NCI-H2029 treated with DMSO at 0.1 percent for 48 hours (cell line): Measurements from ENCODE around the gene TSACC.
"Not testable (repeated sequence)": the region's sequence is repeated elsewhere in the genome, so short reads cannot be mapped to it uniquely, and the experiment has no call there.

Experiments used
- DNase-seq: peaks from one replicate; lab custom pipeline; 2025; lab: John Stamatoyannopoulos, UW

Gene TSACC

DNA sequence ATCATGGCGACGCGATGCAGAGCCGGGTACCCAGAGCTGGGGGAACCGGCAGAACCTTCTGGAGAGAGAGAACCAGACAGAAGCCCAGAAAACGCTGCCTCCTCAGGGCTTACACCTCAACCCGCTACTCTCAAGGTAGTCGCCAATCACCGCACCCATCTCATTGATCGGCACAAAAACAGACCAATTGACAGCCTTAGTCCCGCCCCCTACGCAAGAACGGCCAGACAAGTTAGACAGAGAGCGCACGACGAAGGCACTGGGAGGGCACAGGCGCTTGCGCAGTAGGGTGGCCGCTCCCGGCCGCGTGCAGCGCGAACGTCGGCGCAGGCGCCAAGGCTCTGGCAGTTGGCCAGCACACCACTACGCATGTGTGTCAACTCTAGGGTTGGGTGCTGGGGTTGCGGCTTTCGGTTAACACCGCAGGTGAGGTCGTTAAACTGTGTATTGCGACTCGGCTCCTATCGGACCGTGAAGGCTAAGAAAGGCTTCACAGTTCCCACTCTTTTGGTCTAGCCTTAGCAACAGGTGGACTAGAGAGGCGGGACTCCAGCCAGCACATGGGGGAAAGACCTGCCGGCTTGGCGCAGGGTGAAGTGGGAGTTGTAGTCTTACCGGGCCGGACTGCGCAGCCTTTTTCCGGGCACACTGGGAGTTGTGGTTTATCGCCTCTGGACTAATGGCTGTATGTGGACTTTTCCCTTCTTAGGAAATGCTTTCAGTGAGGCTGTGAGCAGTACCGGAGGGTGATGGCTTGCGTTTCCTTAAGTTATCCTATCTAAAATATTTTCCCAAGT lies at the start of gene TSACC, which contains the start of gene CCT3:
TSACC (plus strand) TSS at position 347 of the 797 bp plus-strand sequence. CDS start 1,232 bp downstream, outside the sequence.
CCT3 (minus strand) TSS at position 113 of the 797 bp plus-strand sequence; CDS start at position 5, 108 bp downstream.
- DNase-seq, result peak; percentile 98

DNA sequence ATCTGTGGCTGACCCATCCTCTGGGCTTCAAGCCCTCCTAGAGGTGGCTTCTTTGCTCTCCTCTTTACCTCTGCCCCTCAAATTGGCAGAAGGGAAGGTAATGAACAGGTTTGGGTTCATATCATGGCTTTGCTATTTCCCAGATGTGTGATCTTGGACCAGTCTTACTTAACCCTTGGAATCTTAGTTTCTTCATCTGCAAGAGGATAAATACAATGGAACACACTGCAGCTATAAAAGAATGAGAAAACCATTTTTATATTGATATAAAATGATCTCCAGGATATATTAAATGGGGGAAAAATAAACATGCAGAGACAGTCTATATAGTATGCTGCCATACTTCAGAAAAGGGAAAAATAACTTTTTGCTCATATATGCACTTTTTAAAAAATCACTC lies 48.5 kb upstream of the TSACC start:
- DNase-seq, result no peak

DNA sequence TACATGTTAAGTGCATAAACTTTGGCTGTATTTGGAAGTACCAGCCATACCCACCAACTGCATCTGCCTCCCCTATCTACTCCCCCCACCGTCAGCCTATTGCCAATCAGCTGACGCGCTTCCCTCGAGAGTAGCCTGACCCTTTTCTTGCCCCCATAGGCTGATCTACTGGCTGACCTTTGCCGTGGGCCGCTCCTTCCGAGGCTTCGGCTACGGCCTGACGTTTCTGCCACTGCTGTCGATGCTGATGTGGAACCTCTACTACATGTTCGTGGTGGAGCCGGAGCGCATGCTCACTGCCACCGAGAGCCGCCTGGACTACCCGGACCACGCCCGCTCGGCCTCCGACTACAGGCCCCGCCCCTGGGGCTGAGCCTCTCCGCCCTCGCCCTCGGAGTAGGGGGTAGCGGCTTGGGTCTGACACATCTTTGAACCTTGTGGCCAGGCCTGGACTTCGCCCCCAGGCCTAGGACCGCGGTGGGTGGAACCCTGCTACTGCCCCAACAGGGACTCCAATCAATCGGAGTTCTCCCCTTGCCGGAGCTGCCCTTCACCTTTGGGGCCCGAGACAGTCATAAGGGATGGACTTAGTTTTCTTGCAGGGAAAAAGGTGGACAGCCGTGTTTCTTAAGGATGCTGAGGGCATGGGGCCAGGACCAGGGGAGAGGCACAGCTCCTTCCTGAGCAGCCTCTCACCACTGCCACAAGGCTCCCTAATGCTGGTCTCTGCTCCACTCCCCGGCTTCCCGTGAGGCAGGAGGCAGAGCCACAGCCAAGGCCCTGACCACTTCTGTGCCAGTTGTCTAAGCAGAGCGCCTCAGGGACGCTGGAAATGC lies 46.9 kb upstream of the TSACC start:
- peak; percentile 55 for DNase-seq

DNA sequence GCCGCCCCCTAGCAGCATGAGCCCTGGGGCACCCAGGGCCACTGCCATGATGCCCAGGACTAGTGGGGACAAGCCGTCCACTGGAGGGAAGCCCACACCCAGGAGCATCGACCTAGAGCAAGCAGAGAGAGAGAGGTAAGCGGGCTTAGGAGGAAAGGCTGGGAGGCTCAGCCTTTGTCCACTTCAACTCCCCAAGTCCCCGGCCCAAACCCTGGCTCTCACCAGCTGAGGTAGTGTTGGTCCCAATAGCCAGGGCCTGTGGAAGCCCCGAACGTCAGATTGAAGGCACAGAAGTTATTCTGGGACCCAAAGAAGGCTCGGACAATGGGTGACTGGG lies 45.3 kb upstream of the TSACC start:
- no peak for DNase-seq

DNA sequence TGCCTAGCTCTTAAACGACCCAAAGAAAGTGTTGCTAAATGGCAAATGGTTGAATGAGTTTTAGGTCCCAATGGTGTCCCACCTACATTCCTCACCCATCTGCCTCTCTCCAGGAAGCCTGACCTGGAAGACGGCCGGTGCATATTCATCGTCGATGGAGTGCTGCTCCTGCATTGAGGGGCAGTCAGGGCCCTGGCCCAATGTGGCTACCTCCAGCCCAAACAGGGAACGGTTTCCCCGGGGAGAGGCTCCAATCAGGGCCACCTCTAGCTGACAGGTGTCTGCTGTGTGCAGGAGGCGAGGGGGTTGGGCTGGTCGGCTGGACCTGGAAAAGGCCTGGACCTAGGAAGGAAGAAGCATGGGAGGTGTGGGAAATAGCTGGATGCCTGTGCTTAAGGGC lies 44.4 kb upstream of the TSACC start:
- DNase-seq, result no peak

DNA sequence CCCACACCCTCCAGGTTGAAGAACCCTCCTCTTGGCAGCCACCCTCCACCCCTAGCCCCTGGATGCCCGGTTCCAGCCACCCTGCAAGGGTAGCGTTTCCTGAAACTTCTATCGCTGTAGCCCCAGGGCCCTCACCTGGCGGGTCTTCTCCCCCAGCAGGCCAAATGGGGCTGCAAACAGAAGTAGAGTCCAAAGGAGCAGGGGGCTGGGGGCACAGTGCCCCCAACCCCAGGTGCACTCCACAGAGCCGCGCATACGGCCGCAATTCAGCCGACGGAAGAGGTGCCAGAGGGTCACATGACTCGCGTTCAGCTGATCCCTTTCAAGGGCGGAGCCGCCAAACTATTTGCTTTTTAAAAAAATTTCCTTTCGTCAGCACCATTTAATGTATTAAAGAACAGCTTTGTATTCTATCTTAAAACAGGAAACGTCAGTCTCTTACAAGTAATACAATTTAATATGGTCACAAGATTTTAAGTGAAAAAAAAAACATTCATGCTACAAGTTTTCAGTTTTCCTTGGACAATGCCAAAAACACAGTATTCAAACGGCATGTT lies 42.9 kb upstream of the TSACC start, which contains the start of gene GLMP:
GLMP (minus strand) TSS at position 289 of the 557 bp plus-strand sequence; CDS start at position 255, 34 bp downstream.
- no peak for DNase-seq

DNA sequence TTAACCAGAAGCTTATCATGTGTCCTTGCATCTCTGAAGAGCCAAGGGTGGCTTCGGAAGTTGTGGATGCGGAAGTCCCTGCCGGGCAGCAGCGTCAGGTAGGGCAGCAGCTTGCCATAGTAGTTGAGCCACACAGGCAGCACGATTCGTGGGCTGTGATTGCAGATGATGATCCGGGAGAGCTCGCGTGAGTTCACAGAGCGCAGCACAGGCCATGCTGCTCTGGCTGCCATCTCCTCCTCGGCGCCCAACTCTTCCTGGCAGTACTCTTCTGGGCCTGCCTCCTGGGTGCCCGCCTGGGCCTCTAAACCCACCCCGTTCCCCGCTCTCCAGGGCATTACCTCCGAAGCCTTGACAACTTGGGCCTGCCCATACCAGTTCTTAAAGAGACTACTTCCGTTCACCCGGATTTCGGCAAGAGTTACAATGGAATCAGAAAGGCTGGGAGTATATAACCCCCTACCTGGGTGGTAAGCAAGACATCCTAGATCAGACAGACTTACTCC lies 39.4 kb upstream of the TSACC start, which contains the start of gene VHLL:
VHLL (minus strand) TSS at position 456 of the 506 bp plus-strand sequence; CDS start at position 338, 118 bp downstream.
- no peak for DNase-seq

DNA sequence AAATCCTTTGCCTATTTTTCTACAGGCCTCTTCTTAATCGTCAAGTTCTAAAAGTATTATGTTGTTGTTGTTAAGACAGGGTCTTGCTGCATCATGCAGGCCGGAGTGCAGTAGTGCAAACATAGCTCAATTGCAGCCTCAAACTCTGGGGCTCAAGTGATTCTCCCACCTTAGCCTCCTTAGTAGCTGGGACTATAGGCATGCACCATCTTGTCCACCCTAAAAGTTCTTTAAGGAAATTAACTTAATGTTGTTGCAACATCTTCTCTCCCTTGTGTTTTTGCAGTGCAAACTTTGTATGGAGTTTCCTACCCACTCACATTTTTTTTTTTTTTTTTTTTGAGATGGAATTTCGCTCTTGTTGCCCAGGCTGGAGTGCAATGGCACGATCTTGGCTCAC lies 35.1 kb upstream of the TSACC start:
- DNase-seq, result no peak

DNA sequence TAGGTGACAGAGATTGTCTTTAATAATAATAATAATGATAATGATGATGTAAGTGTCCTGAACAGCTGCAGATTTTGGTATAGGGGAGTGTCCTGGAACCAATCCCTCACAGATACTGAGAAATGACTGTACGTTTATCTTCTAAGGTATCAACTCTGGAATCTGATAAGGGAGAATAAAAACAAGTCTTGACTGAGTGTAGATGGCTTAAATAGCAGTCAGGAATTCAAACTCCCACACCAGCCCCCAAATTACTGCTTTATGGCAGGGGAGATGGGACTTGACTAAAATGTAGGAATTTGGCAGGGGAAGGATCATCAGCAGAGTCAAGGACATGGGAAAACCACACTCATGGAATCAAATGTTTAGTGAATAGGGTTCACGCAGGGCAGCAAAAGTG lies 33.1 kb upstream of the TSACC start:
- no peak for DNase-seq

DNA sequence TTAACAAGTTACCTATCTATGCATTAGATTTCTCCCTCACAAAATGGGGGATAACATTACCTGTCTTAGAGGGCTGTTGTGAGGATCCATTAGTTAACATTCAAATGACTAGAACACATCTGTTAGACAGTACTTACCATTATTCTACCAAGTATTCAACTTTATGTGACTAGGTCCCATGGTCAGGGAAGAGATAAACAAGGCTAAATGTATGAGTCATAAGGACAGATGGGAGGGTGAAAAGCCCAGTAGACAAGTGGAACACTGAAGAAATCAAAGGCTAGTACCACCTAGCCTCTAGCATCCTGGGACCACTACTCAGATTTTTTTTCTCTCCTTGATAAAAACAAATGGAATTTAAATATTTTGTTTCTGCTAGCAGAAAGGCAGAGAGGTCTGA lies 30.2 kb upstream of the TSACC start:
- DNase-seq, result no peak

DNA sequence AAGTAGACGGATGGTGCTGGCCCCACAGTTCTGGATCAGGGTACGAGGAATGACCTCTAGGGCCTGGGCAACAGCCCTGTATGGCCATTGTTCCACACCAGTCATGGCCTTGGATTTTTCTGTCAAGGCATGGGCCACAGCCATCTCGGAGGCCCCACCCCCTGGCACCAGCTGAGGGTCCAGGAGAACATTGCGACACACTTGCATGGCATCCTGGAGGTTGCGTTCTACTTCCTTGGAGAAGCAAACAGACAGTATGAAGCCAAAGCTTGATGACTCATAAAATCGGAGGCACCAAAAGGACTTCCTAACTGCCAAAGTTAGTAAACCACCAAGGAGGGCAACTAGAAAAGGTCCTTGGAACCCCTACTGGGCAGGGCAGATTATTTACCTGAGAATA lies 27.4 kb upstream of the TSACC start:
- DNase-seq, result no peak

DNA sequence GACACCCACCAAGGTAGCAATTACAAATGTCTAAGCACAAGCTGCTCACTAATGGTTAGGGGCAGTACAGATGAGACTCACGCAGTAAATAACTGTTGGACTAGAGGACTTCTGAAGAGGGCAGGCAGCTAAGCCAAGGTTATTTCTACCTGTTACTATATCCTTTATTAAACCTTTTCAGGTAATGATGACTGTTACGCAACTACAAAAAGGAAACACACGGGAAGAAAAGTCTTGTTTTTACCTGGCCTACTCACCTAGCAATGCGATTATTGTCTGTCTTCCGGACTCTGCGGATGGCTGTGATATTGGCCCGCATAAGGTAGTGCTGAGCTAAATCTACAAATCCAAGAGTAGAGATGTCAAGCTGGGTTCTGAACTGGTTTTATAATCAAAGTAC lies 21.4 kb upstream of the TSACC start:
- no peak for DNase-seq

DNA sequence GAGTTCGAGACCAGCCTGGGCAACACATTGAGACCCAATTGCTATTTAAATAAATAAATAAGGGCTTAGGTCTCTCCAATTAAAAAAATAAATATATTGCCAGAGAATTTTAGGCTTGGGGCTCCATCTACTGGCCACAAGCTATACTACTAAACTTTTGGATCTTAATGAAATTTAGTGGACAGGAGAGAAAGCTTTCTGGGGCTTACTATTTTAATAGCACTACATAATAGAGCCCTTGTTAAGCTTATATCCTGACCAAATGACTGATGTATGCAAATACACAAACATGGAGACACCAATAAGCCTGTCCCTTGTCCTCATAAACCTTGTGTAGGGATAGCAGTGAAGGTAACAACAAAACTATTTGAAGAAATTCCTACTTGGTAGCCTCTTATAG lies 18.7 kb upstream of the TSACC start:
- no peak for DNase-seq

DNA sequence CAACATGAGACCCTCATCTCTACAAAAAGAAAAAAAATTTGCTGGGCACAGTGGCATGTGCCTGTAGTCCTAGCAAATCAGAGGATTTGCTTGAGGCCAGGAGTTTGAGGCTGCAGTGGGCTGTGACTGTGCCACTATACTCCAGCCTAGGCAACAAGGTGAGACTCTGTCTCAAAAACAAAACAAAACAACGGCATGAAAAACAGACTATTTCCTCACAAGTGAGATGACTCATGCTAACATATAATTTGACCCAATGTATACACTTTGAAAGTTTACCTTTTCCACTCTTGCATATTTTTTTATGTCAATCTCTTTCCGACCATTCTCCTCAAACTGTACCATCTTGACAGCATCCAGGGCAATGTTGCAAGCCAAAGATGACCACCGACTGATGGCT lies 17.8 kb upstream of the TSACC start:
- DNase-seq, result no peak

DNA sequence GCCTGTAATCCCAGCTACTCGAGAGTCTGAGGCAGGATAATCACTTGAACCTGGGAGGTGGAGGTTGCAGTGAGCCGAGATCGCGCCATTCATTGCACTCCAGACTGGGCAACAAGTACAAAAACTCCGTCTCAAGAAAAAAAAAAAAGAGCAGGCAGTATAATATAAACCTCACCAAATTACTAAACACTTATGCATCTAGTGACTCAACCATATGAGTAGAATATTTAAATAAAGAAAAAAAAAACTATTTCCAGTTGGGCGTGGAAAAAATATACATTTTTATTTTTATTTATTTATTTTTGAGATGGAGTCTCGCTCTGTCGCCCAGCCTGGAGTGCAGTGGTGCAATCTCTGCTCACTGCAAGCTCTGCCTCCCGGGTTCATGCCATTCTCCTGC lies 15.1 kb upstream of the TSACC start:
- not testable (repeated sequence) for DNase-seq

DNA sequence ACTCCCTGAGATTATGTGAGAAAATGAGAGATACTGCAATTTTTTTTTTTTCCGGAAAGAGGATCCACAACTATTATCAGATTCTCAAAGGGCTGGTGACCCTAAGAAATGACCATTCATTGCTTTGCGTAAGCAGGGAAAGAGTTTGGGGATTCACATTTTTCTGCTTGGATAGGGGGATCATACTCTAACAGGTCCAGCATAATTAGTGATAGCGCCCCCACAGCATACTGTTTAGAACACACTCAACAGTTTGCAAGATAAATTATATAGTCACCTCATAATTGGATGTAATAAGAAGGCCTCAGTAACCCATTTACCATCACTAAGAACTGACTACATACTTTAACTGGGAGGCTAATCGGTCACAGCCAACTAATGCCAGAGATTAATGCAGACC lies 2.1 kb upstream of the TSACC start:
- no peak for DNase-seq

DNA sequence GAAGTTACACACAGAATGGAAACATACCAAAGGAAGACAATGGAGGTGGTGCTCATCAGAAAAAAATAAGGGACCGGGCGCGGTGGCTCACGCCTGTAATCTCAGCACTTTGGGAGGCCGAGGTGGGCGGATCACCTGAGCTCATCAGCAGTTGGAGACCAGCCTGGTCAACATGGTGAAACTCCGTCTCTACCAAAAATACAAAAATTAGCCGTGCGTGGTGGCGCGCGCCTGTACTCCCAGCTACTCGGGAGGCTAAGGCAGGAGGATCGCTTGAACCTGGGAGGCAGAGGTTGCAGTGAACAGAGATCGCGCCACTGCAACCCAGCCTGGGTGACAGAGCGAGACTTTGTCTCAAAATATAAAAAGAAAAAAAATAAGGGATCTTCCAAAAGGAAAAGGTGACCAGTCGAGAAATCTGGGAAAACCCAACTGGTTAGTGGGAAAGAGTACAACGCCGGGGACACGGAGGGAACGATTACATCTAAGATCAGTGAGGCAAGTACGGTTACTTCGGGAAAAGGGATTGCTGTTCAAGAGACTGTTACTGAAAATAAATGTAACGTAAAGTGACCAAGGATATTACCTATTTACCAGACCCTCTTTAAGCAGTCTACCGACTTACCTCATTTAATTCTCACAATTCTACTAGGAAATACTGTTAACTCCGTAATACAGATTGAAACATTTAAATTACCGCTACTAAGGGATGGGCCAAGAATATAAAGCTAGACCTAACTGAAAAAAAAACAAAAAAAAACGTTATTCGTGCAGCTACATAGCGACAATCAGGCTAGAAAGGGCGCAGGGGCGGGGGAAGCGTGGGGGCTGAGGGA lies 1.1 kb upstream of the TSACC start:
- no peak for DNase-seq

DNA sequence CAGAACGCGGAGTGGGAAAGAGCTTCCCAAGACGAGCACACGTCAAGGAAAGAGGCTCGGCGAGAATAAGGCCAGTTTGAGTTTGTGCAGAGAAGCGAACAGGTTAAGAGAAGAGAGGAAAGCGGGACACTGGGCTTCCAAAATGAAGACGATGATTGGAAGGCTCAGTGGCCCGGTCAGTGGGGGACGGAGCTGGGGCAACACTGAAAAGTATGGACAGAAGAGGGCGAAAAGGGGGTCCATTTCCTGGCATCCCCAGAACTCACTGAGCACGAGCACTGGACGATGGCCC lies 492 bp upstream of the TSACC start:
- DNase-seq, result no peak

DNA sequence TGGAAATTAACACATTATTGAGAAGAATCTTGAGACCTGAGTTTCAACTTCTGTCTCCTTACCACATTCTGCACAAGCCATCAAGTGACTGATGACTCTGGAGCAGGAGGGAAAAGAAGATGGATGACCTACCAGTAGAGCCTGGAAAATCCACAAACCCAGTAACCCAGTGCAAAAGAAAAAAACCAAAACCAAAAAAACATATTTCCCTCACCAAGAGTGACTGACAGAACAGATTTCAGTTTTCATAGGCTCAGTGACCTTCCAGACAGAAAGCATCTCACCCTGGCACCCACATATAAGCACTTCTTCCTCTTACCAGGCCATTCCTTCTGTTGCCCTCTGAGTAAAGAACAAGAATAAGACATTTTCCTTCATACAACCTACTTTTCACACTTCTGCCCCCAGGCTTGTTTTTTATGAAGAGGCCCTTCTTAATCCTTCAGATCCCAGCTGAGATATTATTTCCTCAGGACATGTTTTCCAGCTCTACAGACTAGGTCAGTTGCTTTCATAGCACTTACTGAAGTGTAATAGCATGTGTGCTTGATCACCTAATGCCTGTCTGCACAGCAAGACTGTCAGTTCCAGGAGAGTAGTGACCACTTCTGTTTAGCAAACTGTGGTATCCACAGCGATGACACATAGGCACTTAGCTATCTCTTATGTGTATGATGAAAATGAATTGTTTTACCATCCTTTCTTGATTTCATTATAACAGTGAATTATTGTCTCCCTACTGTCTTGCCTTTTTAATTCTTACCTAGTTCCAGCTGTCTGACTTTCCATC lies 4.0 kb downstream of the TSACC start:
- no peak for DNase-seq

DNA sequence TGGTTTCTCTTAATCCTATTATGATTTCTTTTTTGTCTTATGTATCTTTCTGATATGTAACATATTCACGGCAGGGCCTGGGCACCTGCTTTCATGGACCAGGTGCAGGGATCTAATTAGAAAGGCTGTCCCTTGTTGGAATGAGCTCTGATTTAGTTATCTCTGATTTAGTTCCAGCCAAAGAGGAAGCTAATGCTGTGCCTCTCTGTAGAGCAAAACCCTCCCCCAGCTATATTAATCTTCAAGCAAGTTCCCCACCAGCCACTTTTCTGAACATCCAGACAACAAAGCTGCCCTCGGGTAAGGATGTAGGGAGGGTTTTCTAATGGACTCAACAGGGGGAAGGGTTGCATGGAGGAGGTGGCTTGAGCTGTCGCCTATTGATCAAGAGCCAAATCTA lies 6.1 kb downstream of the TSACC start:
- no peak for DNase-seq

DNA sequence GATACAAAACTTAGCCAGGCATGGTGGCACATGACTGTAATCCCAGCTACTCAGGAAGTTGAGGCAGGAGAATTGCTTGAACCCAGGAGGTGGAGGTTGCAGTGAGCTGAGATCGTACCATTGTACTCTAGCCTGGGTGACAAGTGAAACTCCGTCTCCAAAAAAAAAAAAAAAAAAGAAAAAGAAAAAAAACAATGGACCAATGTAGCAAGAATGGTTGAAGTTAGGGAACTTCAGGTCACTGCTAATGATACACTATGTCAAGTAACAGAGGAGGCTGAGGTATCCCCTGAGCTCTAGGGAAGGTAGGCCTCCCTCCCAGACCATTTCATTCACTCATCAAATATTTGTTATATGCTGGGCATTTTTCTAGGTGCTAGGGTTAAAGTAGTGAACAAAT lies 7.7 kb downstream of the TSACC start:
- DNase-seq, result not testable (repeated sequence)
